Fibroblast of skin of right quadriceps (primary cell): Measurements from ENCODE around the gene TNFRSF12A.

Experiments used
- DNase-seq: peaks from one replicate; pipeline ENCODE4 v3.0.0-alpha.2; 2013

Gene TNFRSF12A

GRCh38 chr16:3012828-3013420 is 7.2 kb upstream of the TNFRSF12A start, which contains the start of gene CLDN9:
CLDN9 (plus strand) TSS chr16:3012923; CDS start chr16:3013363, 440 bp downstream.
- DNase-seq: no peak

- DNase-seq: no peak
Measured at GRCh38 chr16:3013491-3013951, 6.6 kb upstream of the TNFRSF12A start.

- no peak for DNase-seq
Measured at GRCh38 chr16:3013998-3014690, 6.0 kb upstream of the TNFRSF12A start.

GRCh38 chr16:3014971-3015370 is 5.2 kb upstream of the TNFRSF12A start:
- no peak for DNase-seq

GRCh38 chr16:3015865-3016521 is 4.2 kb upstream of the TNFRSF12A start:
- DNase-seq: no peak

GRCh38 chr16:3017344-3017743 is 2.8 kb upstream of the TNFRSF12A start:
- no peak for DNase-seq

- no peak for DNase-seq
Measured at GRCh38 chr16:3017794-3018506, 2.2 kb upstream of the TNFRSF12A start, which contains the start of gene CLDN6. CLDN6 (minus strand) TSS chr16:3018183; CDS start chr16:3016021, 2,162 bp downstream.

GRCh38 chr16:3019594-3020246 is 448 bp upstream of the TNFRSF12A start:
- DNase-seq: no peak

GRCh38 chr16:3020604-3021448 is 658 bp downstream of the TNFRSF12A start:
- DNase-seq: peak; percentile 93

GRCh38 chr16:3021449-3022207 is 1.5 kb downstream of the TNFRSF12A start:
- DNase-seq: peak; percentile 98

- peak; percentile 98 for DNase-seq
Measured at GRCh38 chr16:3022208-3022683, 2.1 kb downstream of the TNFRSF12A start.

GRCh38 chr16:3022684-3023414 is 2.7 kb downstream of the TNFRSF12A start:
- peak; percentile 63 for DNase-seq

GRCh38 chr16:3023415-3023668 is 3.2 kb downstream of the TNFRSF12A start:
- DNase-seq: peak; percentile 82

GRCh38 chr16:3023669-3024478 is 3.7 kb downstream of the TNFRSF12A start, which contains the start of the genes HCFC1R1 and THOC6:
HCFC1R1 (minus strand) TSS chr16:3023942; CDS start chr16:3023941, 1 bp downstream.
THOC6 (plus strand) TSS chr16:3024035; CDS start chr16:3024327, 292 bp downstream.
- DNase-seq: peak; percentile 98

- DNase-seq: no peak
Measured at GRCh38 chr16:3025032-3026002, 5.1 kb downstream of the TNFRSF12A start.

- no peak for DNase-seq
Measured at GRCh38 chr16:3026003-3026378, 5.8 kb downstream of the TNFRSF12A start.

GRCh38 chr16:3026609-3027488 is 6.7 kb downstream of the TNFRSF12A start:
- no peak for DNase-seq
